GM23338 (cell line): ENCODE data around the gene CLTA.

Source experiments
- NANOG ChIP-seq: IDR thresholded peaks from 2 replicates; pipeline ENCODE4 v1.6.1; 2016; ENCODE audit warnings: antibody characterized with exemption, borderline replicate concordance
- TF ChIP-seq, protein P1 (sequence below), 2 experiments: fragments of 200-600 bp in 1 of 2; sonication (generic) in 1 of 2; conservative IDR thresholded peaks; 2 replicates each; pipeline versions ENCODE4 v1.5.1 to v1.6.1; 2016 to 2017; ENCODE audit warnings: antibody characterized with exemption in 2 of 2, low read depth in 2 of 2, mild to moderate bottlenecking in 2 of 2, moderate library complexity in 1 of 2

DNA sequence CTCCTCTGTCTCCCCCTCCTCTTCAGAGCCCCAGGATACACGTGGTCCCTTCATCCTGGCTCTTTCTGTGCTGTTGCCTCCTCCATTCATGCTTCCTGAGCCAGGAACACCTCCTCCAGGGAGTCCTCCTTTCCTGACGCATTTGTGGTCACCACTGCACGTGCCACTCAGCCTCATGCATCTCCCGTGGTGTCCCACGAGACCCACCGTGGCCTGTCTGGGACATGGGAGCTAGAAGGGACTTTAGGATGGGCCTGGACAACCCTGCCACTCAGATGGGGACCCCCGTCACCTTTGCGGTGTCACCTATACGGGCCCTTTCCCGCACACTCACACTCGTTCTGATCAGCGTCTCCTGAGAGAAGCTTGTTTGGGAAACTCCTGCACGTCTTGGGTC lies 47.5 kb upstream of the CLTA start:
- TF ChIP-seq NANOG: no peak
- TF ChIP-seq, protein P1, sequence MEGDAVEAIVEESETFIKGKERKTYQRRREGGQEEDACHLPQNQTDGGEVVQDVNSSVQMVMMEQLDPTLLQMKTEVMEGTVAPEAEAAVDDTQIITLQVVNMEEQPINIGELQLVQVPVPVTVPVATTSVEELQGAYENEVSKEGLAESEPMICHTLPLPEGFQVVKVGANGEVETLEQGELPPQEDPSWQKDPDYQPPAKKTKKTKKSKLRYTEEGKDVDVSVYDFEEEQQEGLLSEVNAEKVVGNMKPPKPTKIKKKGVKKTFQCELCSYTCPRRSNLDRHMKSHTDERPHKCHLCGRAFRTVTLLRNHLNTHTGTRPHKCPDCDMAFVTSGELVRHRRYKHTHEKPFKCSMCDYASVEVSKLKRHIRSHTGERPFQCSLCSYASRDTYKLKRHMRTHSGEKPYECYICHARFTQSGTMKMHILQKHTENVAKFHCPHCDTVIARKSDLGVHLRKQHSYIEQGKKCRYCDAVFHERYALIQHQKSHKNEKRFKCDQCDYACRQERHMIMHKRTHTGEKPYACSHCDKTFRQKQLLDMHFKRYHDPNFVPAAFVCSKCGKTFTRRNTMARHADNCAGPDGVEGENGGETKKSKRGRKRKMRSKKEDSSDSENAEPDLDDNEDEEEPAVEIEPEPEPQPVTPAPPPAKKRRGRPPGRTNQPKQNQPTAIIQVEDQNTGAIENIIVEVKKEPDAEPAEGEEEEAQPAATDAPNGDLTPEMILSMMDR (conservative IDR thresholded peaks at IDR 0.05; ENCODE audit: low read depth in 2 of 2): no peak
